Heart left ventricle (tissue), 16 donors: Measurements from ENCODE around the gene WLS. TPM values are rescaled to one million over a fixed set of nuclear protein-coding genes. Genes with fewer than 3 reads are reported as not detected.

Source experiments
- ATAC-seq, 4 donors: fragments of 200-7000 bp; cut with Tn5 transposase; one replicate each; pipeline ENCODE4 v1.9.1; 2020 to 2022; ENCODE audit warnings: moderate library complexity in 4 of 4, mild to moderate bottlenecking in 3 of 4, moderate number of reproducible peaks in 1 of 4
- DNase-seq, 5 donors: peaks; one replicate each; pipeline ENCODE4 v3.0.0-alpha.2; 2020
- H3K27ac ChIP-seq, 12 donors: fragments of 200-600 bp; sonication (generic) in 4 of 12; one replicate each; pipeline versions ENCODE4 v1.5.0 to v1.8.0; 2016 to 2022; ENCODE audit warnings: mild to moderate bottlenecking in 2 of 12
- H3K27me3 ChIP-seq, 9 donors: fragments of 200-600 bp; sonication (generic) in 2 of 9; one replicate each; pipeline versions ENCODE4 v1.5.1 to v1.8.0; 2016 to 2022; ENCODE audit warnings: mild to moderate bottlenecking in 3 of 9
- H3K36me3 ChIP-seq, 9 donors: fragments of 200-600 bp; sonication (generic) in 2 of 9; one replicate each; pipeline versions ENCODE4 v1.5.0 to v1.8.0; 2018 to 2022; ENCODE audit warnings: mild to moderate bottlenecking in 2 of 9
- H3K4me1 ChIP-seq, 12 donors: fragments of 200-600 bp; sonication (generic) in 4 of 12; one replicate each; pipeline versions ENCODE4 v1.5.0 to v1.8.0; 2016 to 2022; ENCODE audit warnings: mild to moderate bottlenecking in 3 of 12
- H3K4me3 ChIP-seq, 12 donors: fragments of 200-600 bp; sonication (generic) in 4 of 12; one replicate each; pipeline versions ENCODE4 v1.5.0 to v1.8.0; 2017 to 2022; ENCODE audit warnings: mild to moderate bottlenecking in 9 of 12, moderate library complexity in 4 of 12
- H3K9me3 ChIP-seq, 12 donors: fragments of 200-600 bp; sonication (generic) in 4 of 12; one replicate each; pipeline versions ENCODE4 v1.5.0 to v1.8.0; 2016 to 2022; ENCODE audit warnings: mild to moderate bottlenecking in 1 of 12
- CTCF ChIP-seq, 12 donors: fragments of 200-600 bp; sonication (generic) in 4 of 12; IDR thresholded peaks; one replicate each; pipeline versions ENCODE4 v1.5.0 to v1.8.0; 2018 to 2022; ENCODE audit warnings: antibody characterized with exemption in 12 of 12, mild to moderate bottlenecking in 5 of 12
- POLR2A ChIP-seq, 2 donors: fragments of 450-650 bp; IDR thresholded peaks; one replicate each; pipeline ENCODE4 v1.6.1; 2017; ENCODE audit warnings: antibody characterized with exemption in 2 of 2, mild to moderate bottlenecking in 2 of 2, moderate library complexity in 2 of 2
- WGBS, 4 donors: extraction: QIAGEN DNeasy Blood & Tissue Kit in 2 of 4; methylation state at CpG; one replicate each; pipeline versions ENCODE4 v1.1.5 to v1.1.7; 2013 to 2018; 5-methylcytosine and 5-hydroxymethylcytosine counted together
- intact Hi-C, 10 donors: fragments of 100-400 bp; cut with DNase I; formaldehyde crosslinking; loops; one replicate each; pipeline versions ENCODE4 v1.11.1 to v1.14.2; 2022
- long read RNA-seq, 3 donors: library from polyadenylated mRNA; unstranded; transcript quantifications; one replicate each; pipeline ENCODE4 v2.0.0, GENCODE V29; 2020 to 2021
- polyA plus RNA-seq, 2 donors: library from polyadenylated mRNA; stranded (reverse); fragments of 200-250 nt; gene quantifications; one replicate each; pipeline ENCODE4 v1.2.3, GENCODE V29; 2013
- total RNA-seq, 9 donors: library from RNA; depleted of rRNA in 2 of 9; stranded (reverse); fragments of >200 nt in 2 of 9; fragmentation: NEBNext Ultra II Directional in 3 of 9; extraction: Animal tissue kit (Norgen Biotek cat#: 25700) in 3 of 9; gene quantifications; one replicate each; pipeline versions ENCODE4 v1.1.0 to v1.2.4, GENCODE V29; 2016 to 2023
- donor health status: ischemic (EF 13 %, LVEDD 7.1; RV severe dilation, severe dysfunction).
- donor health status: healthy with polysubstance abuse.
- donor health status: DM: no; HTN: yes; CAD: no.
- donor health status: DM: no; HTN: no; CAD: no.
- donor health status: ischemic (EF 25% LVEDD 6.9; RV normal size, moderate dysfunction).
- donor health status: ischemic (EF 25% LVEDD 5.7; RV mildly dilated, moderate dysfunction).
- donor health status: healthy.
- donor health status: DM: yes; HTN: yes; CAD: no.
- donor health status: ischemic (EF 35%, LVEDD 5.7; RV mildly dilated, moderate dysfunction).
- donor health status: nonischemic (EF 11% LVEDD 7.7; RV severe dilation, severe dysfunction).
- donor health status: DM: yes; HTN: yes; CAD: no.
- donor health status: PGD.
- donor health status: ischemic (EF 29% LVEDD 5.4; RV normal size, mild dysfunction).
- donor health status: nonischemic (EF 23%, LVEDD 6.1; RV moderate dilation, normal function).

WLS gene
- total RNA-seq (100 to 1,000 TPM in 6 of 9 donors, 10 to 100 TPM in 3; 78.2 to 115 (median 107) TPM), polyA plus RNA-seq (10 to 100 TPM; 36.5 to 38.4 TPM)
- long read RNA-seq, donor 1, transcript WLS-201 (12 exons, 2,748 nt): major isoform, 14 of 34 reads
- long read RNA-seq, donor 1, partial matches to known transcripts: 5 of 34 reads
- long read RNA-seq, donor 1, other reads (novel, unspliced or antisense): 15 of 34 reads
- long read RNA-seq, donor 2, transcript WLS-201 (12 exons, 2,748 nt): major isoform, 90 of 176 reads
- long read RNA-seq, donor 2, partial matches to known transcripts: 22 of 176 reads
- long read RNA-seq, donor 2, other reads (novel, unspliced or antisense): 63 of 176 reads
- long read RNA-seq, donor 3, transcript WLS-201 (12 exons, 2,748 nt): major isoform, 28 of 47 reads
- long read RNA-seq, donor 3, partial matches to known transcripts: 5 of 47 reads
- long read RNA-seq, donor 3, other reads (novel, unspliced or antisense): 14 of 47 reads

- Histone ChIP-seq H3K4me3 (peak within 1 kb of the TSS; percentile 58 to 93 (median 78)), H3K9me3 (no peaks in the 10 kb centered on the region), H3K4me1 (peaks cover 0 to 39% (median 15%) of the 10 kb centered on the region in 12 donors), H3K27me3 (peaks cover 0 to 13% (median 0%) of the 10 kb centered on the region in 9 donors), H3K27ac (peak within 1 kb of the TSS; percentile 47 to 93 (median 83)), H3K36me3 (no peaks in the 10 kb centered on the region)
- TF ChIP-seq POLR2A (IDR thresholded peaks at IDR 0.05) (peak; percentile 57 to 81), CTCF (IDR thresholded peaks at IDR 0.05) (peak in 3 of 12 donors; percentile 9 to 35 (median 30))
- intact Hi-C loops: loop anchor here in 9 of 10 donors (2.0 to 10.0 kb wide), 15 partner anchors 55 to 112 kb away; no protein-coding TSS in a partner anchor
- DNase-seq (peak; percentile 83 to 90 (median 87)), ATAC-seq (peak; percentile 77 to 88 (median 87))
- 1 to 2% (median 1%) methylated on average over 41 to 42 of the region's 42 CpGs for WGBS, 4 donors
Measured at GRCh38 chr1:68232289-68233148, at the start of gene WLS. Gene WLS (minus strand): TSS chr1:68232523. CDS start chr1:68232299, 224 bp downstream.

- intact Hi-C loops: no loop called here
- Histone ChIP-seq H3K36me3 (no peaks in the 10 kb centered on the region), H3K4me1 (no peaks in the 10 kb centered on the region), H3K27ac (no peak overlapping the region), H3K9me3 (no peaks in the 10 kb centered on the region), H3K27me3 (no peaks in the 10 kb centered on the region), H3K4me3 (no peak overlapping the region)
- no peak for TF ChIP-seq POLR2A (IDR thresholded peaks at IDR 0.05)
- no peak for TF ChIP-seq CTCF (IDR thresholded peaks at IDR 0.05)
- WGBS, 4 donors: 28 to 50% (median 34%) methylated on average over 1 of the region's 1 CpG
- DNase-seq: no peak
- no peak for ATAC-seq
Measured at GRCh38 chr1:68280286-68280685, 48.0 kb upstream of the WLS start.

- H3K9me3 ChIP-seq: no peaks in the 10 kb centered on the region
- no peak for DNase-seq
- H3K4me1 ChIP-seq: no peaks in the 10 kb centered on the region
- no peak overlapping the region for H3K4me3 ChIP-seq
- TF ChIP-seq POLR2A (IDR thresholded peaks at IDR 0.05) (no peak), CTCF (IDR thresholded peaks at IDR 0.05) (no peak)
- no peak for ATAC-seq
- intact Hi-C loops: no loop called here
- H3K27me3 ChIP-seq: no peaks in the 10 kb centered on the region
- 88 to 91% (median 91%) methylated on average over 2 of the region's 2 CpGs for WGBS, 4 donors
- no peak overlapping the region for H3K27ac ChIP-seq
- no peaks in the 10 kb centered on the region for H3K36me3 ChIP-seq
Measured at GRCh38 chr1:68279846-68280245, 47.5 kb upstream of the WLS start.

DNA sequence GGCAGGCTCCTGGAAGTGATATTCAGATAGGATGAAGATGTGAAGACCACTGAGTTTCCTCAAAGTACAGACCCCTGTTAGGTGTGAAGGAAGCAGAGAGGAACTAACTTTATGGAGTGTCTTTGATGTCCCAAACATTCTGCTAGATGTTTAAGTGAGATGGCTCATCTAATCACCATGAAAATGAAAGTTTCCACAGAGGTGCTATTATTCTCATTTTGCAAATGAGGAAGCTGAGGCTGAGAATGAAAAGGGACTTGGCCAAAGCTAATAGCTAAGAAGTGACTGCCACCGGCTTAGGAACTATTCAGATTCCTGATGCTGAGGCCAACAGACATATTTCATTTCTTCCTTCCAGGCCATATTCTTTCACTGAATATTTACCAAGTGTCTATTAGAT lies 45.9 kb upstream of the WLS start:
- Histone ChIP-seq H3K9me3 (no peaks in the 10 kb centered on the region), H3K27me3 (no peaks in the 10 kb centered on the region), H3K27ac (no peak overlapping the region), H3K4me1 (no peaks in the 10 kb centered on the region), H3K36me3 (no peaks in the 10 kb centered on the region), H3K4me3 (no peak overlapping the region)
- TF ChIP-seq POLR2A (IDR thresholded peaks at IDR 0.05) (no peak), CTCF (IDR thresholded peaks at IDR 0.05) (no peak)
- intact Hi-C loops: no loop called here
- DNase-seq (no peak), ATAC-seq (no peak)
- 64 to 80% (median 78%) methylated on average over 1 of the region's 1 CpG for WGBS, 4 donors
